Neutrophil (primary cell): ENCODE data around the gene CDC14A.

ENCODE experiments used
- H3K27ac ChIP-seq: fragments of 200-600 bp; sonication (generic); 2 replicates; pipeline ENCODE4 v1.5.1; 2016; ENCODE audit warnings: mild to moderate bottlenecking, moderate library complexity
- H3K27me3 ChIP-seq: fragments of 200-600 bp; sonication (generic); 2 replicates; pipeline ENCODE4 v1.6.0; 2016; ENCODE audit warnings: mild to moderate bottlenecking
- H3K36me3 ChIP-seq: fragments of 200-600 bp; sonication (generic); 2 replicates; pipeline ENCODE4 v1.5.1; 2017
- H3K4me1 ChIP-seq, 2 experiments: fragments of 200-600 bp in 1 of 2; sonication (generic) in 1 of 2; 1 replicate in 1 of 2; 2 replicates in 1 of 2; pipeline versions ENCODE4 v1.5.1 to v1.6.1; 2013 to 2016; ENCODE audit warnings: low read depth in 1 of 2, low read length in 1 of 2, mild to moderate bottlenecking in 1 of 2, moderate library complexity in 1 of 2; ENCODE audit not compliant: control insufficient read depth in 1 of 2, insufficient read depth in 1 of 2
- H3K4me3 ChIP-seq, 2 experiments: fragments of 200-600 bp in 1 of 2; sonication (generic) in 1 of 2; 1 replicate in 1 of 2; 2 replicates in 1 of 2; pipeline ENCODE4 v1.5.1; 2013 to 2016; ENCODE audit warnings: low read depth in 1 of 2, low read length in 1 of 2, mild to moderate bottlenecking in 1 of 2, moderate library complexity in 1 of 2
- H3K9me3 ChIP-seq: fragments of 200-600 bp; sonication (generic); 2 replicates; pipeline ENCODE4 v1.5.1; 2016
- TF ChIP-seq, protein P1 (sequence below): fragments of 200-600 bp; sonication (generic); IDR thresholded peaks from 2 replicates; pipeline ENCODE4 v1.5.1; 2016; ENCODE audit warnings: antibody characterized with exemption

Gene CDC14A

DNA sequence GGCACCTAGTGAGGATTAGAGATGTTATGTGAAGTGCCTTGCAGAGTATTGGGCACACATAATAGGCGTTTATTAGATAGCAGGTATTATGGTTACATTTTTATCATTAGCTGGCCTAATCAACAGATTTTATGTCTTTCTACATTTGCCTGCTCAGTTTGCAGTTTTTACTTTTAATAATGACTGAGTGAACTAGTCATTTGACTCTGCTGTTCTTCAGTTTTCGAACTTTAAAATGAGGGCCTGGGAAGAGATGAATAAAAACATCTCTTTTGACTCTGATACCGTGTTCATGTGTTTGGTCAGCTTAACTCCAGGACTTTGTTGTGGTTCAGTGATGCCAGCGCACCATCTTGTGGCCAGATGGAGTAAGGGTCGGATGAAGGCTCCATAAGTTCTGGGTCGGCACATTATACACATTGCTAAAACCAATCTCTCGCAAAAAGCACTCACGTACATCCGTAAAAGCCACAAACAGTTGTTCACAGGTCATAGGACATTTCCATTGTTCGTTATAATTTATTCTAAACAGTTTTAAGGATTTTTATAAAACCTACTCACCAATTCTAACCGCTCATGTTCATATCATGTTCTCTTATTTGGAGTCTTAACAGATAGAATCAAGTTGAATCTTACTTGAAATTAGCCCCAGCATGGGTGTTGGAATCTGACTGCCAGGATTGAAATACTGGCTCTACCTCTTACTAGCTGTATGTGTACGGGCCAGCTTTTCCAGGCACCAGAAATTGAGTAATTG, 107.2 kb downstream of the CDC14A start:
- Histone ChIP-seq H3K27ac (no peak overlapping the region), H3K4me1 (peaks cover 7 to 8% of the 10 kb centered on the region in 2 experiments), H3K36me3 (peaks cover 13% of the 10 kb centered on the region), H3K9me3 (no peaks in the 10 kb centered on the region), H3K27me3 (no peaks in the 10 kb centered on the region), H3K4me3 (no peak overlapping the region)
- TF ChIP-seq, protein P1, sequence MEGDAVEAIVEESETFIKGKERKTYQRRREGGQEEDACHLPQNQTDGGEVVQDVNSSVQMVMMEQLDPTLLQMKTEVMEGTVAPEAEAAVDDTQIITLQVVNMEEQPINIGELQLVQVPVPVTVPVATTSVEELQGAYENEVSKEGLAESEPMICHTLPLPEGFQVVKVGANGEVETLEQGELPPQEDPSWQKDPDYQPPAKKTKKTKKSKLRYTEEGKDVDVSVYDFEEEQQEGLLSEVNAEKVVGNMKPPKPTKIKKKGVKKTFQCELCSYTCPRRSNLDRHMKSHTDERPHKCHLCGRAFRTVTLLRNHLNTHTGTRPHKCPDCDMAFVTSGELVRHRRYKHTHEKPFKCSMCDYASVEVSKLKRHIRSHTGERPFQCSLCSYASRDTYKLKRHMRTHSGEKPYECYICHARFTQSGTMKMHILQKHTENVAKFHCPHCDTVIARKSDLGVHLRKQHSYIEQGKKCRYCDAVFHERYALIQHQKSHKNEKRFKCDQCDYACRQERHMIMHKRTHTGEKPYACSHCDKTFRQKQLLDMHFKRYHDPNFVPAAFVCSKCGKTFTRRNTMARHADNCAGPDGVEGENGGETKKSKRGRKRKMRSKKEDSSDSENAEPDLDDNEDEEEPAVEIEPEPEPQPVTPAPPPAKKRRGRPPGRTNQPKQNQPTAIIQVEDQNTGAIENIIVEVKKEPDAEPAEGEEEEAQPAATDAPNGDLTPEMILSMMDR = peak; percentile 73

GRCh38 chr1:100461222-100461621, 108.9 kb downstream of the CDC14A start:
- H3K36me3 ChIP-seq = peaks cover 16% of the 10 kb centered on the region
- H3K27me3 ChIP-seq = no peaks in the 10 kb centered on the region
- no peaks in the 10 kb centered on the region for H3K9me3 ChIP-seq
- no peak overlapping the region for H3K27ac ChIP-seq
- peaks cover 7 to 8% of the 10 kb centered on the region in 2 experiments for H3K4me1 ChIP-seq
- TF ChIP-seq, protein P1 = no peak
- H3K4me3 ChIP-seq = no peak overlapping the region

- Histone ChIP-seq H3K9me3 (no peaks in the 10 kb centered on the region), H3K4me3 (no peak overlapping the region), H3K27ac (no peak overlapping the region), H3K4me1 (peaks cover 7 to 8% of the 10 kb centered on the region in 2 experiments), H3K27me3 (no peaks in the 10 kb centered on the region), H3K36me3 (peaks cover 16% of the 10 kb centered on the region)
- TF ChIP-seq, protein P1 = no peak
Measured at GRCh38 chr1:100462326-100463025, 110.2 kb downstream of the CDC14A start.

GRCh38 chr1:100463791-100464424, 111.6 kb downstream of the CDC14A start:
- H3K27ac ChIP-seq = peak overlapping the region; percentile 71

GRCh38 chr1:100469578-100469977, 117.3 kb downstream of the CDC14A start:
- H3K27me3 ChIP-seq = no peaks in the 10 kb centered on the region
- H3K9me3 ChIP-seq = no peaks in the 10 kb centered on the region
- TF ChIP-seq, protein P1 = no peak
- no peaks in the 10 kb centered on the region for H3K4me1 ChIP-seq
- H3K36me3 ChIP-seq = peaks cover 23% of the 10 kb centered on the region
- no peak overlapping the region for H3K4me3 ChIP-seq
- H3K27ac ChIP-seq = no peak overlapping the region

More at GRCh38 chr1:100463791-100464424, 111.6 kb downstream of the CDC14A start:
- peak overlapping the region; percentile 9 to 38 for H3K4me3 ChIP-seq
- no peaks in the 10 kb centered on the region for H3K9me3 ChIP-seq
- peaks cover 30% of the 10 kb centered on the region for H3K36me3 ChIP-seq
- TF ChIP-seq, protein P1 = peak; percentile 83
- peaks cover 7 to 8% of the 10 kb centered on the region in 2 experiments for H3K4me1 ChIP-seq
- no peaks in the 10 kb centered on the region for H3K27me3 ChIP-seq
